GM18907 (cell line): Measurements from ENCODE around the gene UFSP2.

Experiments
- ATAC-seq: cut with Tn5 transposase; IDR thresholded peaks from one replicate; pipeline ENCODE4 v1.9.1; 2021; ENCODE audit warnings: mild to moderate bottlenecking, moderate library complexity; ENCODE audit not compliant: unreplicated experiment

UFSP2 gene

GRCh38 chr4:185387957-185388356, 37.8 kb downstream of the UFSP2 start:
- no peak for ATAC-seq

- ATAC-seq: no peak
Measured at GRCh38 chr4:185384930-185385331, 40.8 kb downstream of the UFSP2 start.

DNA sequence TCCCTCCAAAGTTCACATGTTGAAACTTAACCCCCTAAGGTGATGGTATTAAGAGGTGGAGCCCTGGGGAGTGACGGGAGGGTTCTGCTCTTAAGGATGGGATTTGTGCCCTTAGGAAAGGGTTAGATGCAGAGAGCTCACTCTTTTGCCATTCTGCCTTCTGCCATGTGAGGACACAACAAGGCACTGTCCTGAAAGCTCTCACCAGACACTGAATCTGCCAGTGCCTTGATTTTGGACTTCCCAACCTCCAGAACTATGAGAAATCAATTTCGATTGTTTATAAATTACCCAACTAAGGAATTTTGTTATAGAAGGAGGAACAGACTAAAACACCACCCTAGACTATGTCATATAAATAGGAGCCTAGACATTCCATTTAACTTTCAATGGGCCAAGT, 41.7 kb downstream of the UFSP2 start:
- no peak for ATAC-seq

DNA sequence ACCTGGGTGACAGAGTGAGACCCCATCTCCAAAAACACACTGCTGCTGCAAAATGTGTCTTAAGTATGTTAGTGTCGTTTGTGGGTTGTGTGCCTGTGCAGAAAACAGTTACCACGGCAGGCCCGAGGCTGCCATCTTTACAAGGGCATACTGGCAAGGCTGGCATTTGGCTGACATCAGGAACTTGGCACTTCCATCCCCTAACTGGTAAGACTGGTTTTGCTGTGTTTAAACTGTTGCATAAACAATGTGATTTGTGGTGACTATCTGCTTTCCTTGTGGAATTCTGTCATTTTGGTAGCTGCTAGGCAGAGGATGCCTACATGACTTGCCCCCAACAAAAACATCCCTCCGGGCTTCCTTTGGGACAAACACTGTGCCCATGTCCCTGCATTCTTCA, 42.3 kb downstream of the UFSP2 start:
- ATAC-seq: no peak

GRCh38 chr4:185382754-185383153, 43.0 kb downstream of the UFSP2 start:
- ATAC-seq: no peak

DNA sequence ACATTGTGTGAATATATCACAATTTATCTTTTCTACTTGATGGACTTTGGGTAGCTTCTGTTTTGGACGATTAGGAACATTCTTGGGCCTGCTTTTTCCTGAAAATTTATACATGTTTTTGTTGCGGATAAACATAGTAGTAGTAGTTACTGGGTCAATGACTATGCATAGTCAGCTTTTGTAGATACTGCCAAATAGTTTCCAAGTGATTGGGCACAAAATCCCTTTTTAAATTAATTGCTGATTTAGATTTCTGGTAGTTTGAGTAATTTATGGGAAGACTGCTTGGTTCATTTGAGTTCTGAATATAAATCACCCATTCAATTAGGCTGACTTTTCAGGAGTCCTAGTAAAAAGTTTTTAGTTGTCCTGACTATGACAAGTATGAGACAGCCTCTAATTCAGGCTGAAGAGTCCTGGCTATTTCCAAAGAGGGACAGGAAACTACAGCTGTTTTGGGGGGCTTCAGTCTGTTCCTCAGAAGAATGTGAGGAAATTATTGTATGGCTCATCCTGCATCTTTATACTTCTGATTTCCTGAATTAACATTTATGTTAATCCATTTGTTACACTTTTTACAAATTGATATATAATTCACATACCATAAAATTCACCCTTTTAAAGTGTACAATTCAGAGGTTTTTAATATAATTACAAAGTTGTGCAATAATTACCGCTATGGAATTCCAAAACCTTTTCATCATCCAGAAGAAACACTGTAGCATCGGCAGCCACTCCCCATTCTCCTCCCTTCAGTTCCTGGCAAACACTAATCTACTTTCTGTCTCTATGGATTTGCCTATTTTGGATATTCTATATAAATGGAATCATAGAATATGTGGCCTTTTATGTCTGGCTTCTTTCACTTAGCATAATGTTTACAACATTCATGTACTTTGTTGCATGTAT, 44.2 kb downstream of the UFSP2 start:
- ATAC-seq: no peak

DNA sequence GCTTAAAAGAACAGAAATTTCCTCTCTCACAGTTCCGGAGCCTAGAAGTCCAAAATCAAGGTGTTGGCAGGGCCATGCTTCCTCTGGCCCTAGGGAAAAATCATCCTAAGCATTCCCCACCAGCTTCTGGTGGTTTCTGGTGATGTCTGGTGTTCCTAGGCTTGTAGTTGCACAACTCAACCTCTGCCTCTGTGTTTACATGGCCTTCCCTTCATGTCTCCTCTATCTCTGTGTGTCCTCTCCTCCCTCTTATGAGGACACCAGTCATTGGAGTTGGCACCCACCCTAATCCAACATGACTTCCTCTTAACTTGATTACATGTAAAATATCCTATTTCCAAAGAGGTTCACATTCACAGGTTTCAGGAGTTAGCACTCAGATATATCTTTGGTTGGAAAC, 45.4 kb downstream of the UFSP2 start:
- ATAC-seq: no peak

- ATAC-seq: no peak
Measured at GRCh38 chr4:185379326-185380295, 46.2 kb downstream of the UFSP2 start.

DNA sequence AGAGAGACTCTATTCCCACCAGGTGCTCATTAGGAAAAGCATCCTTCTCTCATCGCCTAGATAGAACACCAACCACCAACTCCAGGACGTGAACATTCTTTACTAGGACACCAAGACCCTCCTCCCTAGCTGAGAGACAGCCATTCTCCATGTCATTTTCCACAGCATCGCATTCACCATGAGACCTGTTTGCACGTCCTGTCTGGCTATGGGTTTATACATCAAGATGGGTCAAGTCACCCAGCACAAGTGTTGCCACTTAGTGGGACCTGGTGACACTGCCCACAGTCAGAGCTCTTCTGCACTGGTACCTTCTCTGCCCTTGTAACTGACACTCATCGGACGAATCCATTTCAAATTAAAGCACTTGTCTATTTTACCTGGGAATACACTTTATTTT, 47.5 kb downstream of the UFSP2 start:
- no peak for ATAC-seq

GRCh38 chr4:185374573-185374972, 51.2 kb downstream of the UFSP2 start:
- no peak for ATAC-seq

DNA sequence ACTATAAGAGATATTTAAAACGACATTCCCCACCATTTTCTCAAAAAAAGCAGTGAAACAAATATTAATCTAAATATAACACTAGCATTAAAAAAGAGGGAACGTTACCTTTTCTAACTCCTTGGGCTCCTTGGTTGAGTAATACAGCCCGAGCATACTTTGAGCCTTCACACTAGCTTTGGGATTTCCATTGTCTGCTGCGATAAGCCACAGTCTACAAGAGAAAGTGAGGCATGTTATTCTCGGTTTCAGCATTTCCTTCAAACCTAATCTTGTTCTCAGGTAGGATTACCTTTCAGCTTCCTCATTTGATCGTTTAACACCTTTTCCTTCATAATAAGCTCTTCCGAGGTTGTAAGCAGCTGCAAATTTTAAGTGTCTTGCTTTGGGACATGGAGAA, 51.7 kb downstream of the UFSP2 start:
- no peak for ATAC-seq

GRCh38 chr4:185371702-185372101, 54.1 kb downstream of the UFSP2 start:
- no peak for ATAC-seq

GRCh38 chr4:185370268-185370949, 55.4 kb downstream of the UFSP2 start:
- ATAC-seq: no peak

- ATAC-seq: no peak
Measured at GRCh38 chr4:185369731-185370130, 56.0 kb downstream of the UFSP2 start.

DNA sequence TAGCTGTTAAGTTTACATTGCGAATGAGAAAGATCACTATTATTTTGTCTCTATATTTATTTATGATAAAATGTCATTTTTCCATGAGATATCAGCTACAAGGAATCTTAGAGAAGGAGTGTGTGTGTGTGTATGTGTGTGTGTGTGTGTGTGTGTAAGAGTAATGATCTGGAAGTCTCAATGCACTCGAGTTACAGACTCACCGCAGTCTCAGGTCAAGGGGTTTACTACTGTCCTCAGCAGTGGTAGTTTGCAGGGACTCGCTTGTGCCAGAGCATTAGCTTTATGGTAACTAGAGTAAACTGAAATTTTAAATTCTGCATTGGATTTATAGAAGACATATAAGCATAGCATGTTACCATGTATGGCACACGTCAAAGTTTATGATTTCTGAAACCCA, 60.9 kb downstream of the UFSP2 start:
- ATAC-seq: no peak

- no peak for ATAC-seq
Measured at GRCh38 chr4:185363251-185363650, 62.5 kb downstream of the UFSP2 start.

GRCh38 chr4:185362570-185362969, 63.2 kb downstream of the UFSP2 start:
- peak; percentile 61 for ATAC-seq

DNA sequence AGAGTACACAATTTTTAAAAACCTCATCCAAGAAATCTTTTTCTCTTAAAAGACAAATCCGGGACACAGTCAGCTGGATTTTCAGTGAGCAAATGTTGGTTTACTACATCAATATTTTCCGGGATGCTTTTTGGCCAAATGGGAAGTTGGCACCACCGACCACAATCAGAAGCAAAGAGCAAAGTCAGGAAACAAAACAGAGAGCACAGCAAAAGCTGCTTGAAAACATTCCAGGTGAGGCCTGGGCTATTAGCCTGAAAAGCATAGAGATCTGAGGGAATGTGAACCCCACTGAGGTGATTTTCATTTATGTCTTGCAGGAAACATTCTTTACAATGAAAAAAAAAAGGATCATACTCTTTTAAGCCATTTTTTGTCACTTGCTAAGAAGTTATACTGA, 63.9 kb downstream of the UFSP2 start:
- no peak for ATAC-seq

GRCh38 chr4:185359767-185360446, 65.9 kb downstream of the UFSP2 start:
- no peak for ATAC-seq

- ATAC-seq: no peak
Measured at GRCh38 chr4:185358959-185359358, 66.8 kb downstream of the UFSP2 start.

DNA sequence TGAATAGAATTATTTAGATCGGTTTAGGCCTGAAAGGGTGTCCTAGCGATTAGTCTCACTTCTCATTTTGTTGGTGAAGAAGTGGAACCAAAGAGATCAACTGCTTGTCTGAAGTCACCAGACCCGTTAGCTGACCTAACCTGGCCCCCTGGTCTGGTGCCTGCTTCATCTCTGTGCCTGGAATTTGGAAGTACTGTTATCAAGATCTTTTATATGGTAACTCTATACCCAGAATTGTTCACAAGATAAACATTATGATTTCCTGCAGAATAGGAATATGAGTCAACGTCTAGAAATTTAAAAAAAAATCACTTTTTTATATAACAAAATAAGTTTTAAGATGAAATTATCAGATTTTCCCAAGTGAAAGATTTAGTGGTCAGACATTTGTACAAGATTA, 67.2 kb downstream of the UFSP2 start:
- no peak for ATAC-seq
